NB4 (cell line): ENCODE measurements around the gene TMEM235.

Source experiments
- MAX ChIP-seq: IDR thresholded peaks from 2 replicates; pipeline ENCODE4 v1.6.1; 2011; ENCODE audit warnings: low read depth, low read length
- MYC ChIP-seq: IDR thresholded peaks from 2 replicates; pipeline ENCODE4 v1.6.1; 2011; ENCODE audit warnings: low read depth, low read length
- POLR2A ChIP-seq: IDR thresholded peaks from 2 replicates; pipeline ENCODE4 v1.6.1; 2011; ENCODE audit warnings: mild to moderate bottlenecking; ENCODE audit not compliant: insufficient read length; ENCODE audit errors: extremely low read depth

- TF ChIP-seq MAX = no peak
- no peak for TF ChIP-seq MYC
- TF ChIP-seq POLR2A = no peak
These were observed 47.1 kb upstream of the TMEM235 start for GRCh38 chr17:78184351-78184750.
